NCI-H1694 (cell line): ENCODE results near the gene ME3.
A peak's percentile ranks its signal among the peaks of the same experiment; 100 is the strongest.
"Not testable (repeated sequence)": the region's sequence is repeated elsewhere in the genome, so short reads cannot be mapped to it uniquely, and the experiment has no call there.

Source experiments
- DNase-seq: peaks from one replicate; lab custom pipeline; 2025; lab: John Stamatoyannopoulos, UW

Gene ME3

DNA sequence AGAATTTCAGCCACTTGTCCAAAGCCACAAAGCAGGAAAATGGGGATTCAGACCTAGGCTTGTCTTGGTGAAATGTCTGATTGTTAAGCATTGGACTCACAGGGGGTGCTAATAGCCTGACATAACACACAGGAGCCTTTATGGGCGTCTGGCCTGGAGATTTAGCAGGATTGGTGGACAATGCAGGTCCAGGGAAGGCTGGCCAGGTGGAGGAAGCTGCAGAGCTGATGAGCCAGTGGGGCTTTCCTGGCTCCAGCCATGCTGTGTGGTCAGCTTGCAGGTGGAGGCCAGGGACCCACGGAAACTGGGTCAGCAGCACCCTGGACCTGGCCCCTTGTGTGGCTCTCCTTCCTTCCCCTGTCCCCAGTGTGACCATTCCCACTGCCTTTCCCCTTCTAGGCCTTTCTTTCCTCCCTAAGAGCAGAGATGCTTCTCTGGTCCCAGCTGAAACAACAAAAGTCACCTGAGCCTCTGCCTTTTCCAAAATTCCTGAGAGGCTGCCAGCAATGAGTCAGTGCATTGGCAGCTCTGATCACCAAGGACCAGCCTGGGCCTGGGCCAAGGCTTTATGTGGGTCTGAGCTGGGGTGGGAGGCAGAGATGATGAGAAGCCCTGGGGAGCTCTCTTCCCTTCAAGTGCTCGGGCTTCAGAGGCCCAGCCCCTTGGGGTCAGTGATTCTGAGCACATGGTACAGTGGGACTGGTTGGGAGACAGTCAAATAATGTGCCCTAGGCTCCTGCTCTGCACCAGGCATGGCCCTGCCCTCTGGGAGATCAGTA, 212.5 kb downstream of the ME3 start:
- DNase-seq = peak; percentile 0

DNA sequence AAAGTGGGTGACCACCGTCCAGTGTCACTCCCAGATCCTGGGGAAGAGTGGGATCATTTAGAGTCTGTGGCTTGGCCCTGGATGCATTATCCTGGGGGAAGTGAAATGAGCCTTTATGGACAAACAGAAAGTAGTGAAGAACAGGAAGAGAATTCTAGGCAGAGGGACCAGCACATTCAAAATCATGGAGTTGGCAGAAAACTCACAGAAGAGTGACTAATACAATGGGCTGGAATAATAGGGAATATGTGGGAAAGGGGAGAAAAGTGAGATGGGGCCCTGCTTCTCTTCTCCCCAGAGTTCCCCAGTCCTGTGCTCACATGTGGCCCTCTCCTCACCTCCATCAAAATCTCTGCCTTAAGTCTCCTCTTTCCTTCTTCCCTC, 213.4 kb downstream of the ME3 start:
- no peak for DNase-seq

DNA sequence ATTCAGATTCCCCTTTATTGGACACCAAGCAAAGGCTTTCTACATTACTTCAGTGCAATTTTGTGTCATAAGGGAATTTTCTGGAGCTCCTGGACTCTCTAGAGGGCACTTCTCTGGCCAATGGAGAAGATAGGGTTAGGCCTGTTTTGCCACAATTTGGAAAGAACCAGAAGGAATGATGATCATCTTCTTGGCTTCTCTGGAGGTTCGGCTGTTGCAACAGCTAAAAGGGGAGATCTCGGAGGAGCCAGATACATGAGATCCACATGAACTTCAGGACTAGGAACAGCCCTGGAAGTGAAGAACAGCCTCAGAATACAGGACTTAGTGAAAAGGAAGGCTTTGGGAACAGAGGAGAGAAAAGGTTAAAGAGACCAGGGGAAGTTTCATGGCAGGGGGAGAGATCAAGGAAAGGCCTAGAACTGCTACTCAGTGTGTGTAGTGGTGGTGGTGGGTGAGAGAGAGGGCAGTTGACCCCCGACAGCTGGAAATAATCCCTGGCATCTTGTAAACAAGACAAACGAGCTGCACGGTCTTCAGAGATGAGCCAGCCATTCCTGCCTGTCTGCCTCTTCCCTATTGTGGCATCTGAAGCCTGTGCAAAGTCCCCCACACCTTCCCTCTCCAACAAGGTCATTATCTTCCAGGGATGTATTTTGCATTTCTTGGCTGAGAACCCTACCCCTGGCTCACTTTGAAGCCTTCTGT, 214.0 kb downstream of the ME3 start:
- no peak for DNase-seq

DNA sequence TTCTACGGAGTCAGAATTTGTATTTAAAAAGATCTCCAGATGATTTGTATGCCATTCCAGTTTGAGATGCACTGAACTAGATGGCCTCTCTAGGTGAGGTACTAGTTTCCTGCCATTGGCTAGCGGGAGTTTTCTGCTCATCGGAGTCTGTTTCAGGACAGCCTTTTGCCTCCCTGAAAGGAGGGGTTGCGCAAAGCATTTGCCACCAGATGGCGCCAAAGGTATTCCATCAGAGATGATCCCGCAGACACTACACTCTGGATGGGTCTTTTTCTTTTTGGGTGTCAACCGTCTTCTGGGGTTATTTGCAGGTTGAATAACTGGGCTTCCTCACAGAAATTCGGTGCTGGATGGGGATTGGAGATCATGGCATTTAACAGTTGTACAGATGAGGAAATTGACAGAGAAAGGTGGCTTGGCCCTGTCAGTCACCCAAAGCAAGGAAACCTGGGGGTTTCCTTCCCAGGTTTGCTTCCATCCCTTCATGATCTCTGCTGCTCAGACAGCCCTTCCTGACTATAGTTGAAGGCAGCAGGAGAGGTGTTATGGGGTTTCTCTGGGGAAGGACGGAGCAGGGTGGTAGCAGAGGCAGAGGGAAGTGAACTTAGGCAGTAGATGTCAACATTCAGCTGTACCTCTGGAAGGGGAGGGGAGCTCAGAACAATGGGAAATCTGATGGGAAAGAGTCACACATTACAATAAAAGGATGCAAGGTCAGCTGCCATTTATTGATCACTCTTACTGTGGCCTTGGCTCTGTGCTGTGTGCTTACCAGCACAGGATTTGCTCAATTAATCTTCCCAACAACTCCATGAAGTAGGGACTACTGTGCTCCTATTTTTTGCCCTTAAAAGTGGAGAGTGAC, 216.1 kb downstream of the ME3 start:
- peak; percentile 61 for DNase-seq

DNA sequence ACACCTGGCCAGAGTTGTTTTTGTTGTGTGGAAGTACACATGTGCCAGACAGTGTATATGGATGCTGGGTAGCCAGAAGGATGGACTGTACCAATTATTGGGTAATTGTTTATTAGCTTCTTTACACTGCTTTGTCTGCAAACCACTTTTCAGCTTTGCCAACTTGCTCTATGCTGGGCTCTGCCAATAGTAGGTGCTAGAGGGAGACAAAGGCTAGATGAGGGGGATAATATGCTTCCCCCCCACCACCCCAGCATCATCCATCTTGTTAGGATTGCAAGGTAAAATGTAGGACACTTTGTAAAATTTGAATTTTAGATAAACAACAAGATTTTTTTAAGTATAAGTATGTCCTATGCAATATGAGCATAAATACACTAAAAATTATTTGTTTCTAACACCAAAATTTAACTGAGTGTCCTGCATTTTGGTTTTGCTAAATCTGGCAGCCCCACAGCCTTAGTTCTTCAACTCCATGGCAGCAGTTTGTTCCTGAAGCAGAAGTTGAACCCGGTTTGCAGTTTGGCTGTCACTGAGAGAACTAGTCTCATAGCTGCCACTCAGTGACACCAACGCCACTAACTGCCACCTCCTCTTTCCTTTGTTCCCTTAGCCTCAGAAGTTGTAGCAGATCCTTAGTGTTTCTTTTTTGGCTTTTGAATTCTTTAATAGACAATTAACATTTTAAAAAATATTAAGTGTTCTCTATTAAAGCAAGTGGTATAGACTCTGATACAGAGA, 219.0 kb downstream of the ME3 start:
- no peak for DNase-seq

DNA sequence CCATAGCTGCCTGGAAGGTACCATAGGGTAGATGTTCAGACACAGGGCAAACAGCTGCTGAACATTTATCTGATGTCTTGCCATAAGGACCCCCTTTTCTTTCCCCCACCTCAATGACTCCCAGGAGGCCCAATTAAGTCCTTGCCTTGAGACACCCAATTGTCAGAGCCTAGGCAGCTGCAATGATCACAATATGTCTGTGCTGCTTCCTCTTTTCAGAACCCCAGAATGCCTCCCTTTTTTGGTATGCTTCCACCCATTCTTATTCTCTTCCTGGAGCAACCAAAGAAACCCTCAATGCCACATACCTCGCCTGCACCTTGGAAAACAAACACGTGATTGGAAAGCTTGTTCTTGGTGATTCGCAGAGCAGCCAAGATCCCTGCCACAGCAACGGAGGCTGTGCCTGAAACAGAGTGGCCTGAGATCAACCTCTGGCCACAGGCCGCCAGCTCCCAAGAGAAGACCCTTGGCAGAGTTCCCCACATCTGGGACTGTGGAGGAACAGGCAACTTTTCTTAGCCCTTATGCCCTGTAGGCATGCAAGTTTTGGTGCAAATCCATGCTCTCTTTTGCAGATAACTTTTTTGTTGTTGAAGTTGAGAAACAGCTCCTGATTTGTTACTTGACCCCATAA, 222.3 kb downstream of the ME3 start:
- DNase-seq = no peak

DNA sequence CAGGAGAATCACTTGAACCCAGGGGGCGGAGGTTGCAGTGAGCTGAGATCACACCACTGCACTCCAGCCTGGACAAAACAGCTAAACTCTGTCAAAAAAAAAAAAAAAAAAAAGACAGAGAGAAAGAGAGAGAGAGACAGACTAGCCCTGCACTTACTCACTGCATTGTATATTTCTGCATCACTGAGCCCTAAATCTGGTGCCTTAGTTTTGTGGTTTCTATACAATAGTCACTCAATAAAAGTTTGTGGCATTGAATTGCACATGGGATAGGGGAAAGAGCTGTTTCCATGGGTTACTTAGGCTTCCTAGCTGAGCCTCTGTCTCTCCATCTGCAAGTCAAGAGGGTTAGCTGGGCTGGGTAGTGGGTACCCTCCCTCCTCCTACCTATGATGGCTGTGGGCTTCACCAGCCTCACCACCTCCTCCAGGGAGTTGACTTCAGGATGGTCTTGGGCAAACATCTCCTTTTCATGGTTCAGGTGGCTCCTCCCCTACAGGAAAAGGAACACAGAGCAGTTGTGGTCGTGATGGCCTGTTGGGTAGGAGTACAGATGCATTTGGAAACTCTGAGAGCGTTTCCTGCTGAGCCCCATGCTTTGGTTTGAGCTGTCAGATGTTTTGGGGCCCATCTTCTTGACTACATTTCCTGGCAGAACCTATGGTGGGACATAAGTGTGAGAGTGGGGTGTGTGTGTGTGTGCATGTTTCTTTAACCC, 224.5 kb downstream of the ME3 start:
- no peak for DNase-seq

DNA sequence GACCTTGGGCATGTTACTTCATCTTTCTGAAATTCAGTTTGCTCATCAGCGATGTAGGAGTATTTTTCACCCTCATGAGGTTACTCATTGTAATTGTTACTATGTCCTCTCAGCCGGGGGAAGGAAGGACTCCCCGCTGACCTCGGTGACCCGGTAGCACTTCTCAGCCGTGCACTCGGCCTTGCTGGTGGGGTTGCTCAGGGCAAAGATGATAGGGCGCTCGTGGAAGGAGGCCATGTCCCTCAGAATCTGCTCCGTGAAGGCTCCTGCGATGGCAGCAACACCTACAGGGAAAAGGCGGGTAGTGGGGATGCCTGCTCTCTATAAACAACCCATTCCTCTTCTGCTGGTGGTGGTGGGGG, 225.5 kb downstream of the ME3 start:
- no peak for DNase-seq

DNA sequence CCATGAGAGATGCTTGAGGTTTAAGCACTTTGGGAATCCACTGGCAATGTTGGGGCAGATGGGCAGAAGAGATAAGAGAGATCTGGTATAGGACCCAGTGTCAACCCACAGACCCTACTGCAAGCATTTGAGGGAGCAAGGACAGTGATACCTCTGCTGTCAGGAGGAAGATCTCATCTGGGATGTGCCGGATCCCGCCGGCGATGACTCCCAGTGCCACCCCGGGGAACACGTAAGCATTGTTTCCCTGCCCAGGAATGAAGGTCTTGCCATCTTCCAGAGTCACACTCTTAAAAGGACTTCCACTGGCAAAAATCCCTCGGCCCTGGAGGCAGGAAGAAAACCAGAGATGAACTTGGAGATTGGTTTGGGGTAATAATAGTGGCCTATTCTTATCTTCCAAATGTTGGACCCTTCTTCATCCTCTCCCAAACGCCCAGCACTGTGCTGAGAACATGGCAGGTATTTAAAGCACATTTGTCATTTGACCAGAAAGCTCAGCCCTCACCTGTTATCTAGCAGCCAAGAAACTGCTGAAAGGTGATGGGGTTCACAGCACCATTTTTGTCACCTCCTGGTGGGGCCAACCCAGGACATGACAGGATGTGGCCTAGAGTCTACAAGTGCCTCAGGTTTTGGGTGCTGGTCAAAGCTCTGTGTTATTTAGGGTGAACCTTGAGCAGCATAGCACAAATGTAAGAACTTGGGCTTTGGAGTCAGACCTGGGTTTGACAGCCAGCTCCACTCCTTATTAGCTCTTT, 226.1 kb downstream of the ME3 start:
- no peak for DNase-seq

DNA sequence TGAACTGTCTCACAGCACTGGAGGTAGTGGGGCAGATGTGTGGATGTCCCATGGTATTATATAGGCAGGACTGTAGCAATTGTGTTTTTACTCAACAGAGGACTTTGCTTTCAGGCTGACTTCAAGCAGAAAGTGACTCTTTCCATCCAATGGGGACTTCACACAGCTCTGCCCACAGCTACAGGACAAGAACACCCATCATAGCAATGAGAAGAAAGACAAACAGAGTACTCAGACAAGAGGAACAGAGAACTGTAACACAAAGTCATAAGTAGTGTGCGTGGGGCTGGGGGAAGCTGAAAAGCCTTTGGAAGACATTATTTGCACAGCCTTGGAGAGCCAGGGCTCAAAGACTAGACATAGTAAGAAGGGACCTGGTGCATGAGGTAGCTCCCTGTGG, 227.4 kb downstream of the ME3 start:
- no peak for DNase-seq

DNA sequence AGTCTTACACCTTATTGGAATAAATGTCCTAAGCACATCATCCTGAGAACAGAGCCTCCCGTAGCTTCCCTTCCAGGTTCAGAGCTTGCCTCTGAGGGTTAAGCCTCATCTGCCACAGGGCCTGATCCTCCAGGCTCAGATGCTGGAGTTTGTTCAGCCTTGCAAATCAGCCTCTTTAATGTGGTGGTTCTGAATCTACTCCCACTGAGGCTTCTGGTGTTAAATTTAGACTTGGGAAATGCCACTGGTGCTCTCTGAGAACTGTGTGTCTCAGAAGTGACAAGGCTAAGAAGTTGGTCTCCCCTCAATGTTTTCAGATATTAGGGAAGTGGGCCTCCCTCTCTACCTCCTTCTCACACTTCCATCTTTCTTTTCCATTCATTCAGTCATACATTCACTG, 229.0 kb downstream of the ME3 start:
- DNase-seq = no peak

DNA sequence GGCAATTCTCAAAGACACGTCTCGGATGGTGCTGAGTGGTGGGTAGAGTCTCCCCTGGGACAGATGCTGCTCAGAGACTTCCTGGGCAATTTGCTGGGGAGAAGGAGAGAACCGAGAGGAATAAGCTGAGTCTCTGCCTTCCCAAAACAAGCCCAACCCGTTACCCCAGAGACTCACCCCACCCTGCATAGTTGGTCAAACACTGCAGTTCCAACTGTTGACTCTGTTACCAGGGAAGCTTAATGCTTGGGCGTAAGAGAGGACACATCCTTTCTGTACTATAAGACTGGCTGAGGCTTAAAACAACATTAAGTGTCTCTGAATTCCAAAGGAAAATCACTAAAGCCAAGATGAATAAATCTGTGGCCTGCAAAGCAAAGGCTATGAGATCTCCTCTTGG, 229.6 kb downstream of the ME3 start:
- no peak for DNase-seq

DNA sequence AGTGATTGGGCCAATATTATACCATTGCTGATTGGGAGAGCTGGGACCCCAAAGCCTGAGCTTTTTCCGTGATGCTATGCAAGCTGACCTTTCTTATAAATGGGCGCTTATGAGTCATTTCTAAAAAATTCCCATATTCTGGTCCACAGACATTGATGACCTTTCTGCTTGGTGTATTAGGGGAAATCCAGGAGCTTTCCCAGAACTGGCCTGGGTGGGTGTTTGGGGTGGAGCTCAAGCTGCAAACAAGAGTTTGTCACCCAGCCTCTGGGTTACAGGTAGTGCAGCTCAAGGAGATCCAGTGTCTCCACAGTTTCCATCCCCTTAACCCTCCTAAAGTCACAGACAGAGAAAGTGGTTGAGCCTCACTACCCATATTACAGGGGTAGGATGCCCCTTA, 230.0 kb downstream of the ME3 start:
- no peak for DNase-seq

DNA sequence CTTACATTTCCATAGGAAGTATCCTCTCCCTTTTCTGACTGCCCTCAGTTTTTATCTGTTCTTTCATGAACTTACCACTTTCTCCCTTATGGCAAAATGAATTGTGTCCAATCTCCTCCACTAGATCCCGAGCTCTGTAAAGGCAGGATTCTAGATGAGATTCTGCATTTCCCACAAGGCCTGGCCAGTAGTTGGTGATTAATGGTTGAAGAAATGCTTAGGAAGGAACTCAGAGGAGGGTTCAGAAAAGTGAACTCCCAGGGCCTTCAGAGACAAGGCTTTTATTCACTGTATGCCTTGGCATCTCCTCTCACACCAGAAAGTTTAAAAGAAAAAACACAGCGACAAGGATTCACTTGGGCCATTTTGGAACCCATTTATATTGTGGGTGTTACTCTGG, 231.6 kb downstream of the ME3 start:
- DNase-seq = no peak

DNA sequence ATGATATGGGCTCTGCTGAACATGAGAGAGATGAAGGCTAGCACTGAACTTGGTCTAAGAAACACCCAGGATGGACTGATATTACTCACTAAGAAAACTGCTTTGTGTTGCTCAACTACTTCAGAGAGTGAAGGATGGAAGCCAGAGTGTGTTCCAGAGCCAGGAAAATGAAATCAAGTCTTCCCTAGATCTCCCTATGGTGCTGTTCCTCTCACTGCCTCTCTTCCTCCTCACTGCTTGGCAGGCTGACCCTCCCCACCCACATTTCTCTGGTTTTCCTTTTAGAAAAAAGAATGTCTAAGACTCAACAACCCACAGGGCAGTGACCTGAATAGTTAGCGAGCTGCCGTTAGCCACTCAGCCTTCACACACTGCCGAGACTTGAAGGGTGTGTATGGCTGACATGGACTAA, 232.1 kb downstream of the ME3 start:
- no peak for DNase-seq

DNA sequence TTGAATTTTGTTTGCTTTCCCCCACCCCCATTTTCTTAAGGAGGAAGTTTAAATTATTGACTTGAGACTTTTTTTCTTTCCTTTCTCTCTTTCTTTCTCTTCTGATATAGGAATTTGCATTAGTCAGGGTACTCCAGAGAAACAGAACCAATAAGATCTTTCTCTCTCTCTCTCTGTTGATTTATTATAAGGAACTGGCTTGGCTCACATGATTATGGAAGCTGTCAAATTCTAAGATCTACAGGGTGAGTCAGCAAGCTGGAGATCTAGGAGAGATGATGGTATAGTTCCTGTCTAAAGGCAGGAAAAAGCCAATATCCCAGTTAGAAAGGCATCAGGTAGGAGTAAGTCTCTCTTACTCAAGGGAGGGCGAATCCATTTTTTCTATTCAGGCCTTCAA, 233.7 kb downstream of the ME3 start:
- no peak for DNase-seq

DNA sequence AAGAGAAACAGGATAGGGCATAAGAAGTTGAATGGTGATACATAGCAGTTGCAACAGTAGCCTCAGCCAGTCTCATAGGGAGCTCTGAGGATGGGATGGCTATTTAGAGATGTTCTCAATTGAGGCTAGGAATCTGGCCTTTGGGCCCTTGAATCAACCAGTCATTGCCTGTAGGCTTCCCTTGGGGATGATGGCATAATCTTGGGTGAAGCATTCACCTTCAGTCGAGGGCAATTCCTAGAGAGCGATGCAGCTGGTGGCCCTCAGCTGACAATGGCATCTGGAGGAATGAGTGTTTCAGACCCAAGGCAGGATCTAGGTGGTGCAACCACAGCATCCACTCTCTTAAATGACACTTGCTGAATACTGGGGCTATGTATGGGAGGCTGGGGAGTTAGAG, 236.7 kb downstream of the ME3 start:
- DNase-seq = no peak

DNA sequence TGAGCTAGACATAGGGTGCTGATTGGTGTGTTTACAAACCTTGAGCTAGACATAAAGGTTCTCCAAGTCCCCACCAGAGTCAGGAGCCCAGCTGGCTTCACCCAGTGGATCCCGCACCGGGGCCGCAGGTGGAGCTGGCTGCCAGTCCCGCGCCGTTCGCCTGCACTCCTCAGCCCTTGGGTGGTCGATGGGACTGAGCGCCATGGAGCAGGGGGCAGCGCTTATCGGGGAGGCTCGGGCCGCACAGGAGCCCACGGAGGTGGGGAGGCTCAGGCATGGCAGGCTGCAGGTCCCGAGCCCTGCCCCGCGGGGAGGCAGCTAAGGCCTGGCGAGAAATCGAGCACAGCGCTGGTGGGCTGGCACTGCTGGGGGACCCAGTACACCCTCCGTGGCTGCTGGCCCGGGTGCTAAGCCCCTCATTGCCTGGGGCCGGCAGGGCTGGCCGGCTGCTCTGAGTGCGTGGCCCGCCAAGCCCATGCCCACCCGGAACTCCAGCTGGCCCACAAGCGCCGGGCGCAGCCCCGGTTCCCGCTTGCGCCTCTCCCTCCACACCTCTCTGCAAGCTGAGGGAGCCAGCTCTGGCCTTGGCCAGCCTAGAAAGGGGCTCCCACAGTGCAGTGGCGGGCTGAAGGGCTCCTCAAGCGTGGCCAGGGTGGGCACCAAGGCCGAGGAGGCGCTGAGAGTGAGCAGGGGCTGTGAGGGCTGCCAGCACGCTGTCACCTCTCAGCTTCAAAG, 238.9 kb downstream of the ME3 start:
- DNase-seq = not testable (repeated sequence)

DNA sequence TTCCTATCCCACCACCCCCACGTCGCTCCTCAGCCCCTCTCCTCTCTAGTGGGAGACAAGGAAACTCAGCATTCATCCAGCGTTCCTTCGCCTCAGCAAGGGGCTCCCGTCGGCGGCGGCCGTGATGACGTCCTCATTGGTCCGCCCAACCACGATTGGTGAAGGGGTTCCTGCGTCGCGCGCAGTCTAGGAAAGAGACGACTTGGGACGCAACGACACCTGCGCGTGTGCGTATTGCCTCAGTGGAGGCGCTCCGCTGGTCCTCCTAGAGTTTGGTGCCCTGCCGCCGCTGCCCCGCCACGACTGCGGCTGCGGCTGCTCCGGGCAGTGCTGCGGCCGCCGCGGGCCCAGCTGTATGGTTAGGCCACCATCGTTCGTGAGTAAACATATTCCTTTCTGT, 241.2 kb downstream of the ME3 start:
- no peak for DNase-seq

DNA sequence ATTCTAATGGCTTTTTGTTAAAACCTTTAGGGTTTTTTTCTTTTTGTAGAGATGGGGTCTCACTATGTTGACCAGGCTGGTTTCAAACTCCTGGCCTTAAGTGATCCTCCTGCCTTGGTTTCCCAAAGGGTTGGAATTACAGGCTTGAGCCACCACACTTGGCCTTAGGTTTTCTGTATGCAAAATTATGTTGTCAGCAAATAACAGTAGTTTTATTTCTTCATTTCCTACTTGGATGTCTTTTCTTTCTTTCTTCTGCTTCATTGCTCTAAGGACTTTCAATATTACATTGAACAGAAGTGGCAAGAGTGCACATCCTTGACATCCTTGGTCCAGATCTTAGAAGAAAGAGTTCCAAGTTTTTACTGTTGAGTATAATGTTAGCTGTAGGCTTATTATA, 245.0 kb downstream of the ME3 start:
- DNase-seq = no peak
